Skeletal muscle tissue (tissue), 4 donors: ENCODE measurements around the gene IL4I1. TPM values are rescaled to one million over a fixed set of nuclear protein-coding genes. Genes with fewer than 3 reads are reported as not detected.
"Not testable (repeated sequence)": the region's sequence is repeated elsewhere in the genome, so short reads cannot be mapped to it uniquely, and the experiment has no call there.

Experiments
- H3K27ac ChIP-seq: one replicate; pipeline ENCODE4 v1.7.0; 2013; ENCODE audit warnings: mild to moderate bottlenecking, low read depth, low read length, inconsistent platforms
- H3K27me3 ChIP-seq, 3 donors: one replicate each; pipeline ENCODE4 v1.7.0; 2013; ENCODE audit warnings: low read length in 3 of 3; ENCODE audit not compliant: control insufficient read depth in 3 of 3, insufficient read depth in 3 of 3
- H3K36me3 ChIP-seq, 3 donors: one replicate each; pipeline ENCODE4 v1.7.0; 2013; ENCODE audit warnings: low read length in 3 of 3; ENCODE audit not compliant: control insufficient read depth in 3 of 3, insufficient read depth in 3 of 3
- H3K4me1 ChIP-seq, 3 donors: one replicate each; pipeline ENCODE4 v1.7.0; 2013; ENCODE audit warnings: low read length in 3 of 3, mild to moderate bottlenecking in 3 of 3; ENCODE audit not compliant: control insufficient read depth in 3 of 3, insufficient read depth in 3 of 3
- H3K4me3 ChIP-seq, 3 donors: one replicate each; pipeline ENCODE4 v1.7.0; 2013; ENCODE audit warnings: low read length in 3 of 3
- H3K9ac ChIP-seq, 3 donors: one replicate each; pipeline ENCODE4 v1.7.0; 2013; ENCODE audit warnings: low read length in 3 of 3, mild to moderate bottlenecking in 3 of 3, moderate library complexity in 2 of 3, low read depth in 1 of 3
- H3K9me3 ChIP-seq, 3 donors: one replicate each; pipeline ENCODE4 v1.7.0; 2013; ENCODE audit warnings: low read length in 3 of 3; ENCODE audit not compliant: control insufficient read depth in 3 of 3
- total RNA-seq: library from RNA; depleted of rRNA; stranded (reverse); fragments of >200 nt; gene quantifications from one replicate; pipeline ENCODE4 v1.2.3, GENCODE V29; 2014
- donor health status: Osteomylitis.

IL4I1 gene
- 0.52 TPM for total RNA-seq

- Histone ChIP-seq H3K9ac (peak within 1 kb of the TSS in 2 of 3 donors; percentile 32 to 43), H3K27me3 (peaks cover 0 to 5% (median 0%) of the 10 kb centered on the region in 3 donors), H3K36me3 (no peaks in the 10 kb centered on the region), H3K4me1 (peaks cover 4 to 8% (median 7%) of the 10 kb centered on the region in 3 donors), H3K4me3 (peak within 1 kb of the TSS in 1 of 3 donors; percentile 24), H3K27ac (peak within 1 kb of the TSS; percentile 44), H3K9me3 (no peaks in the 10 kb centered on the region)
Measured at GRCh38 chr19:49896863-49897621, at the start of gene IL4I1. Gene IL4I1 (minus strand): TSS chr19:49896887. CDS start chr19:49896160, 727 bp downstream.

- no peak overlapping the region for H3K9ac ChIP-seq
- no peaks in the 10 kb centered on the region for H3K9me3 ChIP-seq
- H3K4me3 ChIP-seq, result no peak overlapping the region
- H3K27ac ChIP-seq, result no peak overlapping the region
- H3K36me3 ChIP-seq, result no peaks in the 10 kb centered on the region
- peaks cover 3 to 26% (median 13%) of the 10 kb centered on the region in 3 donors for H3K27me3 ChIP-seq
- H3K4me1 ChIP-seq, result no peaks in the 10 kb centered on the region
Measured at GRCh38 chr19:49946415-49946814, 49.7 kb upstream of the IL4I1 start.

GRCh38 chr19:49944567-49944966, 47.9 kb upstream of the IL4I1 start:
- not testable (repeated sequence) for H3K4me1 ChIP-seq, H3K9ac ChIP-seq, H3K27ac ChIP-seq, H3K36me3 ChIP-seq, H3K9me3 ChIP-seq, H3K4me3 ChIP-seq, H3K27me3 ChIP-seq

- peaks cover 4 to 7% (median 4%) of the 10 kb centered on the region in 3 donors for H3K4me1 ChIP-seq
- H3K9me3 ChIP-seq, result no peaks in the 10 kb centered on the region
- H3K4me3 ChIP-seq, result no peak overlapping the region
- no peak overlapping the region for H3K9ac ChIP-seq
- no peak overlapping the region for H3K27ac ChIP-seq
- peaks cover 0 to 2% (median 2%) of the 10 kb centered on the region in 3 donors for H3K27me3 ChIP-seq
- H3K36me3 ChIP-seq, result no peaks in the 10 kb centered on the region
Measured at GRCh38 chr19:49940482-49940791, 43.8 kb upstream of the IL4I1 start.

GRCh38 chr19:49939721-49940481, 43.2 kb upstream of the IL4I1 start:
- Histone ChIP-seq H3K4me3 (no peak overlapping the region), H3K9me3 (no peaks in the 10 kb centered on the region), H3K4me1 (peaks cover 4 to 7% (median 4%) of the 10 kb centered on the region in 3 donors), H3K27me3 (peaks cover 0 to 2% (median 2%) of the 10 kb centered on the region in 3 donors), H3K27ac (no peak overlapping the region), H3K36me3 (no peaks in the 10 kb centered on the region), H3K9ac (no peak overlapping the region)

- H3K4me3 ChIP-seq, result no peak overlapping the region
- no peaks in the 10 kb centered on the region for H3K9me3 ChIP-seq
- H3K27ac ChIP-seq, result no peak overlapping the region
- H3K9ac ChIP-seq, result no peak overlapping the region
- peaks cover 0 to 2% (median 2%) of the 10 kb centered on the region in 3 donors for H3K27me3 ChIP-seq
- H3K4me1 ChIP-seq, result peaks cover 4 to 7% (median 4%) of the 10 kb centered on the region in 3 donors
- no peaks in the 10 kb centered on the region for H3K36me3 ChIP-seq
Measured at GRCh38 chr19:49938662-49939061, 42.0 kb upstream of the IL4I1 start.

- peaks cover 0 to 2% (median 2%) of the 10 kb centered on the region in 3 donors for H3K27me3 ChIP-seq
- H3K9me3 ChIP-seq, result no peaks in the 10 kb centered on the region
- peak overlapping the region in 1 of 3 donors; percentile 36 for H3K4me3 ChIP-seq
- H3K4me1 ChIP-seq, result peaks cover 4 to 7% (median 4%) of the 10 kb centered on the region in 3 donors
- H3K9ac ChIP-seq, result peak overlapping the region in 1 of 3 donors; percentile 16
- H3K27ac ChIP-seq, result no peak overlapping the region
- H3K36me3 ChIP-seq, result peaks cover 0 to under 1% (median 0%) of the 10 kb centered on the region in 3 donors
Measured at GRCh38 chr19:49937750-49938381, 41.2 kb upstream of the IL4I1 start.

- Histone ChIP-seq H3K9me3 (no peaks in the 10 kb centered on the region), H3K27me3 (peaks cover 0 to 2% (median 2%) of the 10 kb centered on the region in 3 donors), H3K4me3 (no peak overlapping the region), H3K9ac (no peak overlapping the region), H3K4me1 (peaks cover 4 to 7% (median 4%) of the 10 kb centered on the region in 3 donors), H3K36me3 (peaks cover 0 to 2% (median 0%) of the 10 kb centered on the region in 3 donors), H3K27ac (no peak overlapping the region)
Measured at GRCh38 chr19:49936549-49936948, 39.9 kb upstream of the IL4I1 start.

- Histone ChIP-seq H3K9me3 (no peaks in the 10 kb centered on the region), H3K4me3 (no peak overlapping the region), H3K9ac (no peak overlapping the region), H3K4me1 (peaks cover 5 to 15% (median 6%) of the 10 kb centered on the region in 3 donors), H3K36me3 (peaks cover 0 to 5% (median 0%) of the 10 kb centered on the region in 3 donors), H3K27me3 (peaks cover 0 to 2% (median 0%) of the 10 kb centered on the region in 3 donors), H3K27ac (no peak overlapping the region)
Measured at GRCh38 chr19:49933643-49934042, 37.0 kb upstream of the IL4I1 start.
